GM12878 (cell line): ENCODE data around the gene TP53I3. TPM values are rescaled to one million over a fixed set of nuclear protein-coding genes. Genes with fewer than 3 reads are reported as not detected.

ENCODE experiments used
- ATAC-seq: fragments of 200-7000 bp; cut with Tn5 transposase; 3 replicates; pipeline ENCODE4 v1.9.1; 2020; ENCODE audit warnings: mild to moderate bottlenecking, moderate library complexity
- Bru-seq: library from RNA; stranded (reverse); fragments of 400-500 nt; gene quantifications from one replicate; lab custom pipeline; 2021; lab: Mats Ljungman, UMichigan
- BruChase-seq, 2 experiments: library from RNA; stranded (reverse); fragments of 400-500 nt; gene quantifications; one replicate each; lab custom pipeline; 2021; lab: Mats Ljungman, UMichigan
- BruUV-seq: library from RNA; stranded (reverse); fragments of 400-500 nt; replicated peaks from 2 replicates; lab custom pipeline; 2021; lab: Mats Ljungman, UMichigan
- CTCF ChIA-PET: fragments of 300-600 bp; sonication (Branson Sonifier 250); formaldehyde crosslinking; extraction: SDS; loops from one replicate; lab custom pipeline; 2021; ENCODE audit warnings: inconsistent platforms; lab: Yijun Ruan, JAX
- POLR2A ChIA-PET: fragments of 350-600 bp; formaldehyde crosslinking; extraction: SDS; loops from one replicate; lab custom pipeline; 2021; ENCODE audit warnings: inconsistent platforms; lab: Charles Lee
- RAD21 ChIA-PET: fragments of 300-600 bp; sonication (Branson Sonifier 250); formaldehyde crosslinking; loops from one replicate; lab custom pipeline; 2023; ENCODE audit warnings: antibody characterized with exemption; ENCODE audit not compliant: unreplicated experiment; lab: Charles Lee
- SMC1A ChIA-PET: fragments of 300-600 bp; sonication (Branson Sonifier 250); formaldehyde crosslinking; loops from one replicate; lab custom pipeline; 2023; ENCODE audit not compliant: unreplicated experiment, uncharacterized antibody; lab: Charles Lee
- DNase-seq: peaks from one replicate; pipeline ENCODE4 v3.0.0-alpha.2; 2011; ENCODE audit warnings: low read depth, low spot score
- FAIRE-seq: peaks from 3 replicates; lab custom pipeline; 2011; peaks lifted over from hg19 to GRCh38; lab: Jason Lieb, UNC
- H2AFZ ChIP-seq: 2 replicates; pipeline ENCODE4 v1.6.0; 2011; ENCODE audit warnings: low read depth, low read length, control low read depth; ENCODE audit not compliant: control insufficient read depth
- H3K27ac ChIP-seq: 2 replicates; pipeline ENCODE4 v1.5.1; 2011; ENCODE audit warnings: control low read depth; ENCODE audit not compliant: control insufficient read depth, insufficient read depth
- H3K27me3 ChIP-seq, 2 experiments: replicated peaks in 1 of 2; 2 replicates each; pipeline versions ENCODE4 v1.6.0 to v1.6.1; 2011; ENCODE audit warnings: low read length in 1 of 2; ENCODE audit not compliant: control insufficient read depth in 2 of 2, insufficient read depth in 2 of 2
- H3K36me3 ChIP-seq, 2 experiments: 2 replicates each; pipeline ENCODE4 v1.5.1; 2011; ENCODE audit warnings: low read length in 1 of 2; ENCODE audit not compliant: control insufficient read depth in 2 of 2, insufficient read depth in 2 of 2
- H3K4me1 ChIP-seq: 2 replicates; pipeline ENCODE4 v1.6.1; 2011; ENCODE audit warnings: mild to moderate bottlenecking, low read length, moderate library complexity, mixed read lengths; ENCODE audit not compliant: control insufficient read depth, insufficient read depth
- H3K4me2 ChIP-seq: 2 replicates; pipeline ENCODE4 v1.6.0; 2011; ENCODE audit warnings: control low read depth; ENCODE audit not compliant: control insufficient read depth, insufficient read depth
- H3K4me3 ChIP-seq: fragments of 200-600 bp; sonication (generic); 2 replicates; pipeline ENCODE4 v1.5.1; 2016
- H3K79me2 ChIP-seq: 2 replicates; pipeline ENCODE4 v1.6.0; 2011; ENCODE audit warnings: low read length; ENCODE audit not compliant: control insufficient read depth, insufficient read depth
- H3K9ac ChIP-seq: 2 replicates; pipeline ENCODE4 v1.8.0; 2011; ENCODE audit warnings: low read length, control low read depth, mixed read lengths; ENCODE audit not compliant: control insufficient read depth, insufficient read depth
- H3K9me3 ChIP-seq: replicated peaks from 3 replicates; pipeline ENCODE4 v1.5.1; 2011; ENCODE audit warnings: mild to moderate bottlenecking, low read length; ENCODE audit not compliant: control insufficient read depth, insufficient read depth
- H4K20me1 ChIP-seq: 2 replicates; pipeline ENCODE4 v1.6.0; 2011; ENCODE audit not compliant: control insufficient read depth, insufficient read depth
- BACH1 ChIP-seq: fragments of 450-650 bp; IDR thresholded peaks from 2 replicates; pipeline ENCODE4 v1.6.1; 2017; ENCODE audit warnings: mild to moderate bottlenecking, borderline replicate concordance
- BHLHE40 ChIP-seq, 2 experiments: fragments of 450-650 bp in 1 of 2; IDR thresholded peaks; 2 replicates each; pipeline ENCODE4 v1.6.1; 2011 to 2017; ENCODE audit warnings: low read depth in 2 of 2, borderline replicate concordance in 1 of 2, improper control_type of control experiment in 1 of 2, low read length in 1 of 2, mild to moderate bottlenecking in 1 of 2
- EED ChIP-seq: sonication (generic); IDR thresholded peaks from 2 replicates; pipeline ENCODE4 v1.6.1; 2016; ENCODE audit warnings: antibody characterized with exemption, low read depth
- EP300 ChIP-seq, 2 experiments: fragments of 150-350 bp in 1 of 2; IDR thresholded peaks; 2 replicates each; pipeline ENCODE4 v1.6.1; 2011 to 2012; ENCODE audit warnings: low read depth in 2 of 2, low read length in 2 of 2, borderline replicate concordance in 1 of 2, improper control_type of control experiment in 1 of 2, inconsistent platforms in 1 of 2; ENCODE audit not compliant: control insufficient read depth in 1 of 2
- IKZF1 ChIP-seq: fragments of 450-650 bp; conservative IDR thresholded peaks from 2 replicates; pipeline ENCODE4 v1.6.1; 2017; ENCODE audit warnings: antibody characterized with exemption, mild to moderate bottlenecking
- MEF2B ChIP-seq: fragments of 450-650 bp; IDR thresholded peaks from 2 replicates; pipeline ENCODE4 v1.6.1; 2018; ENCODE audit warnings: mild to moderate bottlenecking, moderate library complexity; ENCODE audit not compliant: partially characterized antibody, poor library complexity, severe bottlenecking
- RAD21 ChIP-seq: IDR thresholded peaks from 2 replicates; pipeline ENCODE4 v1.6.1; 2011; ENCODE audit warnings: mild to moderate bottlenecking, low read depth, low read length, moderate library complexity; ENCODE audit not compliant: insufficient read depth
- RB1 ChIP-seq: fragments of 450-650 bp; formaldehyde crosslinking; IDR thresholded peaks from 2 replicates; pipeline ENCODE4 v1.6.1; 2017; ENCODE audit warnings: mild to moderate bottlenecking, borderline replicate concordance
- SIX5 ChIP-seq: IDR thresholded peaks from 2 replicates; pipeline ENCODE4 v1.6.1; 2011; ENCODE audit warnings: mild to moderate bottlenecking, low read depth, low read length, moderate library complexity; ENCODE audit not compliant: severe bottlenecking
- SMARCA5 ChIP-seq: fragments of 450-650 bp; IDR thresholded peaks from 2 replicates; pipeline ENCODE4 v1.6.1; 2017; ENCODE audit warnings: mild to moderate bottlenecking
- SRF ChIP-seq, 2 experiments: IDR thresholded peaks; 2 replicates each; pipeline ENCODE4 v1.6.1; 2011; ENCODE audit warnings: low read depth in 2 of 2, low read length in 2 of 2, mild to moderate bottlenecking in 1 of 2, moderate library complexity in 1 of 2
- ZNF217 ChIP-seq: fragments of 450-650 bp; IDR thresholded peaks from 2 replicates; pipeline ENCODE4 v1.6.1; 2017; ENCODE audit warnings: antibody characterized with exemption, mild to moderate bottlenecking
- WGBS: methylation state at CpG from one replicate; pipeline ENCODE4 v1.1.6; 2016; ENCODE audit warnings: low lambda C conversion rate; ENCODE audit not compliant: insufficient replicate concordance, insufficient coverage; ENCODE audit errors: missing lambda C conversion rate; 5-methylcytosine and 5-hydroxymethylcytosine counted together
- in situ Hi-C: fragments of 300-500 bp; cut with MboI; formaldehyde crosslinking; loops from 9 replicates; pipeline ENCODE4 v1.14.3; 2018; ENCODE audit warnings: mixed read lengths
- intact Hi-C: fragments of 100-400 bp; cut with micrococcal nuclease; formaldehyde crosslinking; loops from one replicate; pipeline ENCODE4 v1.14.2; 2022; ENCODE audit not compliant: unreplicated experiment
- long read RNA-seq, 2 experiments: library from polyadenylated mRNA; unstranded; transcript quantifications; one replicate each; pipeline ENCODE4 v2.0.0, GENCODE V29; 2019 to 2020
- polyA minus RNA-seq, 3 experiments: library from RNA; depleted of rRNA, polyadenylated mRNA; stranded (reverse); fragments of >200 nt; gene quantifications; 2 replicates each; pipeline ENCODE4 v1.2.3, GENCODE V29; 2011
- polyA plus RNA-seq, 11 experiments: library from polyadenylated mRNA; depleted of rRNA in 4 of 11; unstranded in 6 of 11; stranded (reverse) in 5 of 11; fragments of >200 nt; fragmentation: Nextera tagmentation in 4 of 11; fragmentation: Illumina TruSeq in 1 of 11; extraction: Ambion mirVana in 4 of 11; extraction: Trizol in 1 of 11; gene quantifications; 1 replicate in 1 of 11; 2 replicates in 10 of 11; pipeline versions ENCODE4 v1.2.1 to v1.2.3, GENCODE V29; 2011 to 2016; ENCODE audit warnings: inconsistent platforms in 2 of 11, missing spikeins in 2 of 11, low read depth in 1 of 11
- total RNA-seq, 4 experiments: library from RNA; depleted of rRNA in 3 of 4; stranded (reverse); fragments of >200 nt in 3 of 4; fragmentation: Illumina TruSeq in 1 of 4; extraction: Trizol in 1 of 4; gene quantifications; 2 replicates each; pipeline versions ENCODE4 v1.2.1 to v1.2.3, GENCODE V29; 2013 to 2021
- TF ChIP-seq, protein P1 (sequence below): fragments of 450-650 bp; IDR thresholded peaks from 2 replicates; pipeline ENCODE4 v1.6.1; 2017; ENCODE audit warnings: low read depth, mild to moderate bottlenecking, moderate library complexity

TP53I3 gene, protein sequence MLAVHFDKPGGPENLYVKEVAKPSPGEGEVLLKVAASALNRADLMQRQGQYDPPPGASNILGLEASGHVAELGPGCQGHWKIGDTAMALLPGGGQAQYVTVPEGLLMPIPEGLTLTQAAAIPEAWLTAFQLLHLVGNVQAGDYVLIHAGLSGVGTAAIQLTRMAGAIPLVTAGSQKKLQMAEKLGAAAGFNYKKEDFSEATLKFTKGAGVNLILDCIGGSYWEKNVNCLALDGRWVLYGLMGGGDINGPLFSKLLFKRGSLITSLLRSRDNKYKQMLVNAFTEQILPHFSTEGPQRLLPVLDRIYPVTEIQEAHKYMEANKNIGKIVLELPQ
- total RNA-seq (2013; cell fraction: nucleolus; rRNA removed), result 2.9 and 3.2 TPM in 2 replicates
- total RNA-seq (2014; rRNA removed), result 12.2 and 13.0 TPM in 2 replicates
- total RNA-seq (2014; rRNA removed; fragmentation: Illumina TruSeq; extraction: Trizol), result 10.0 and 12.3 TPM in 2 replicates
- 10.9 and 11.4 TPM in 2 replicates for total RNA-seq (2021)
- polyA plus RNA-seq (2011; ENCODE audit: low read depth), result 4.4 TPM
- 5.2 and 6.2 TPM in 2 replicates for polyA plus RNA-seq (2011; rRNA removed)
- polyA plus RNA-seq (2011; cell fraction: cytosol; rRNA removed), result 9.5 and 11.4 TPM in 2 replicates
- polyA plus RNA-seq (2011; cell fraction: nucleus; rRNA removed), result 13.2 and 13.3 TPM in 2 replicates
- polyA plus RNA-seq (2012), result 9.3 TPM in 2 replicates
- polyA plus RNA-seq (2014; fragmentation: Illumina TruSeq; extraction: Trizol), result 4.7 and 6.5 TPM in 2 replicates
- polyA plus RNA-seq (2014; fragmentation: Nextera tagmentation; extraction: Ambion mirVana), result 1 to 10 TPM; 1.4 to 2.6 TPM
- 15.8 and 16.2 TPM in 2 replicates for polyA plus RNA-seq (2014; rRNA removed)
- 10 to 100 TPM; 47.6 to 57.4 TPM for polyA plus RNA-seq (2016; fragmentation: Nextera tagmentation; extraction: Ambion mirVana)
- 1.7 and 6.0 TPM in 2 replicates for polyA minus RNA-seq (2011; rRNA and poly(A)+ RNA removed)
- polyA minus RNA-seq (2011; cell fraction: cytosol; rRNA and poly(A)+ RNA removed), result 2.8 TPM in 1 of 2 replicates, not detected in the other
- polyA minus RNA-seq (2011; cell fraction: nucleus; rRNA and poly(A)+ RNA removed), result 1.9 and 7.0 TPM in 2 replicates
- percentile 55 among the genes with signal in this experiment for Bru-seq, nascent RNA
- percentile 46 among the genes with signal in this experiment for BruChase-seq, experiment 1, labeled RNA remaining after a 6-hour chase
- percentile 46 among the genes with signal in this experiment for BruChase-seq, experiment 2, labeled RNA remaining after a 2-hour chase
- long read RNA-seq, experiment 1, transcript TP53I3-201 (5 exons, 1,998 nt), result major isoform, 5 of 10 reads
- long read RNA-seq, experiment 1, partial matches to known transcripts, result 0 of 10 reads
- long read RNA-seq, experiment 1, other reads (novel, unspliced or antisense), result 1 of 10 reads
- long read RNA-seq, experiment 2, transcript TP53I3-201 (5 exons, 1,998 nt), result minor isoform, 5 of 16 reads
- long read RNA-seq, experiment 2, transcript TP53I3-202 (6 exons, 1,635 nt), result major isoform, 9 of 16 reads
- long read RNA-seq, experiment 2, partial matches to known transcripts, result 0 of 16 reads
- long read RNA-seq, experiment 2, other reads (novel, unspliced or antisense), result 1 of 16 reads

DNA sequence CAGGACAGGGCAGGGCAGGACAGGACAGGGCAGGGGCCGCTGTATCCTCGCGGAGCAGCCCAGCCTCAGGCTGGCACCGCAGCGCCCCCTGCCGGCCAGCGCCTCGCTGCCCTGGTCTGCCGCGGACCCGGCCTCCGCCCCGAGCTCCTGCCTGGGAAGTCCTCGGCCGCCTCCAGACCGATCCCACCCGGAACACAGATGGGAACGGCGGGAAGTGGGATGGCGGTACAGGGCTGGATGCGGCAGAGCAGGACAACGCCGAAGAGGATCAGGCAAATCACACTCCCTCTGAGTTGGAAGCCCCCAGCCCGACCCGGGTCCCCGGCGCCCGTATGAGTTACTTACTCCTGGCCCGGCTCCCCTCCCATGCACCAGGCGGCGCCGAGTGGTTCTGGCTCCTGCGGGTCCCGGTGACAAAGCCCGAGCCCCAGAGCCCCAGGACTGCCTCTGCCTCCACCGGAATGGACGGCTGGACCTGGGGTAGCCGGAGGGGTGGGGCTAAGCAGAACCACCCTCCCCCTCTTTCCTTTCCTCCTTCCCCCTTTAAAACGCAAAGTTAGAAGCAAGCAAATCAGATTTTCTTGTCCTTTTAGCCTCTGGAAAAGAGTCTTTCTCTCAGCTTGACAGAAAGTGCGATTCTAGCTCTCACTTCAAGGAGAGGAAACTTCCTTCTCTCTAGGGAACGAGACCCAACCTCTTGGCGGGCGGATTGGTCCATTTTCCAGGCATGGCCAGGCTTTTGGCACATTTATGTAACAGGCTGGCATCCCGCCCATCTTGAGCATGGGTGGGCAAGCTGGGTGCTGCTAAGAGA, at the start of gene TP53I3:
Gene TP53I3 (minus strand): TSS at position 449 of the 814 bp plus-strand sequence. CDS start 508 bp downstream, outside the sequence.
- Histone ChIP-seq H3K9ac (peak within 1 kb of the TSS; percentile 89), H3K4me1 (peaks cover 12% of the 10 kb centered on the region), H3K9me3 (no peaks in the 10 kb centered on the region), H3K36me3 (no peaks in the 10 kb centered on the region; a peak in 2 of 4 replicates), H3K27ac (peak within 1 kb of the TSS; percentile 87), H3K4me2 (peak within 1 kb of the TSS; percentile 95), H3K79me2 (no peaks in the 10 kb centered on the region), H4K20me1 (no peaks in the 10 kb centered on the region), H2AFZ (peak within 1 kb of the TSS; percentile 98), H3K4me3 (peak within 1 kb of the TSS; percentile 70), H3K27me3 (no peaks in the 10 kb centered on the region)
- in situ Hi-C loops (loop anchor here (5.0 kb wide), 1 partner anchor 257 kb away; no protein-coding TSS in a partner anchor), intact Hi-C loops (loop anchor here (1.0 to 5.0 kb wide), 6 partner anchors 64 to 298 kb away; partner anchors contain the start of gene ATAD2B)
- under 1% methylated on average over 32 of the region's 44 CpGs for WGBS
- no TSS peak for BruUV-seq
- FAIRE-seq (peak; percentile 81), DNase-seq (peak; percentile 46), ATAC-seq (peak; percentile 94)
- CTCF ChIA-PET, result interaction anchor here (0.6 to 5.2 kb wide), 52 partner anchors 8 to 1182 kb away, joined by 3 to 105 read pairs (median 4); partner anchors contain the start of genes ATAD2B, FAM228B, FKBP1B and SF3B6
- SMC1A ChIA-PET, result interaction anchor here (0.5 to 3.4 kb wide), 14 partner anchors 34 to 271 kb away, joined by 3 to 44 read pairs (median 6); partner anchors contain the start of genes ATAD2B, FAM228B, PFN4 and WDCP
- POLR2A ChIA-PET, result interaction anchor here (0.5 to 3.3 kb wide), 9 partner anchors 8 to 260 kb away, joined by 3 to 25 read pairs (median 4); partner anchors contain the start of genes ATAD2B, FAM228B, PFN4 and SF3B6
- RAD21 ChIA-PET, result interaction anchor here (0.5 to 3.8 kb wide), 27 partner anchors 8 to 323 kb away, joined by 3 to 98 read pairs (median 4); partner anchors contain the start of genes ATAD2B, FAM228B, SF3B6 and UBXN2A
- TF ChIP-seq ZNF217 (0 out of 2 replicates have a peak, but pooled peaks have one; percentile 35), RB1 (peak; percentile 77; the same call in 1 of the 2 replicates), SIX5 (no peak), SMARCA5 (peak; percentile 98), EP300 (IDR thresholded peaks at IDR 0.05; ENCODE audit: borderline replicate concordance in 1 of 2, control insufficient read depth in 1 of 2, low read depth in 2 of 2, low read length in 2 of 2) (0 out of 4 replicates have a peak, but pooled peaks of 1 of the 2 experiments have one; percentile 9), RAD21 (peak; percentile 66), IKZF1 (peak; percentile 97), BACH1 (peak; percentile 41; the same call in 1 of the 2 replicates), MEF2B (peak; percentile 28), BHLHE40 (IDR thresholded peaks at IDR 0.05; ENCODE audit: borderline replicate concordance in 1 of 2, low read depth in 2 of 2, low read length in 1 of 2) (0 out of 4 replicates have a peak, but pooled peaks have one; percentile 10 to 22), EED (peak; percentile 92), SRF (IDR thresholded peaks at IDR 0.05; ENCODE audit: low read depth in 2 of 2, low read length in 2 of 2) (no peak)
- TF ChIP-seq, protein P1, sequence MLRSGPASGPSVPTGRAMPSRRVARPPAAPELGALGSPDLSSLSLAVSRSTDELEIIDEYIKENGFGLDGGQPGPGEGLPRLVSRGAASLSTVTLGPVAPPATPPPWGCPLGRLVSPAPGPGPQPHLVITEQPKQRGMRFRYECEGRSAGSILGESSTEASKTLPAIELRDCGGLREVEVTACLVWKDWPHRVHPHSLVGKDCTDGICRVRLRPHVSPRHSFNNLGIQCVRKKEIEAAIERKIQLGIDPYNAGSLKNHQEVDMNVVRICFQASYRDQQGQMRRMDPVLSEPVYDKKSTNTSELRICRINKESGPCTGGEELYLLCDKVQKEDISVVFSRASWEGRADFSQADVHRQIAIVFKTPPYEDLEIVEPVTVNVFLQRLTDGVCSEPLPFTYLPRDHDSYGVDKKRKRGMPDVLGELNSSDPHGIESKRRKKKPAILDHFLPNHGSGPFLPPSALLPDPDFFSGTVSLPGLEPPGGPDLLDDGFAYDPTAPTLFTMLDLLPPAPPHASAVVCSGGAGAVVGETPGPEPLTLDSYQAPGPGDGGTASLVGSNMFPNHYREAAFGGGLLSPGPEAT, result peak; percentile 15; the same call in 1 of the 2 replicates
